Adrenal gland (tissue), 12 donors: ENCODE results near the gene PCNT. TPM values are rescaled to one million over a fixed set of nuclear protein-coding genes. Genes with fewer than 3 reads are reported as not detected.

Experiments used
- DNase-seq, 7 donors: peaks; one replicate each; pipeline ENCODE4 v3.0.0-alpha.2; 2019 to 2020
- H3K27ac ChIP-seq, 5 donors: fragments of 200-600 bp; sonication (generic) in 4 of 5; 1 replicate in 3 of 5; 2 replicates in 2 of 5; pipeline versions ENCODE4 v1.5.1 to v1.8.0; 2016 to 2020; ENCODE audit warnings: mild to moderate bottlenecking in 1 of 5
- H3K27me3 ChIP-seq: fragments of 200-600 bp; 2 replicates; pipeline ENCODE4 v1.8.0; 2021
- H3K36me3 ChIP-seq, 2 donors: fragments of 200-600 bp; replicated peaks in 1 of 2; 1 replicate in 1 of 2; 2 replicates in 1 of 2; pipeline versions ENCODE4 v1.5.1 to v1.8.0; 2018 to 2022
- H3K4me1 ChIP-seq, 2 donors: fragments of 200-600 bp; replicated peaks in 1 of 2; 1 replicate in 1 of 2; 2 replicates in 1 of 2; pipeline versions ENCODE4 v1.5.1 to v1.8.0; 2018 to 2021
- H3K4me3 ChIP-seq, 4 donors: fragments of 200-600 bp; sonication (generic) in 3 of 4; one replicate each; pipeline ENCODE4 v1.5.1; 2016 to 2018
- H3K9me3 ChIP-seq, 3 donors: fragments of 200-600 bp; sonication (generic) in 1 of 3; replicated peaks in 1 of 3; 1 replicate in 2 of 3; 2 replicates in 1 of 3; pipeline versions ENCODE4 v1.5.1 to v1.8.0; 2016 to 2021
- CTCF ChIP-seq, 6 experiments: fragments of 450-650 bp in 4 of 6; fragments of 200-600 bp in 2 of 6; sonication (generic) in 1 of 6; IDR thresholded peaks; 1 replicate in 5 of 6; 2 replicates in 1 of 6; pipeline versions ENCODE4 v1.5.1 to v1.8.0; 2016 to 2021; ENCODE audit warnings: antibody characterized with exemption in 6 of 6, mild to moderate bottlenecking in 2 of 6, moderate library complexity in 1 of 6
- POLR2A ChIP-seq, 2 donors: fragments of 450-650 bp; IDR thresholded peaks; one replicate each; pipeline ENCODE4 v1.6.1; 2017; ENCODE audit warnings: antibody characterized with exemption in 2 of 2, mild to moderate bottlenecking in 2 of 2, moderate library complexity in 1 of 2
- WGBS, 4 donors: extraction: QIAGEN DNeasy Blood & Tissue Kit in 2 of 4; methylation state at CpG; one replicate each; pipeline versions ENCODE4 v1.1.5 to v1.1.7; 2013 to 2017; 5-methylcytosine and 5-hydroxymethylcytosine counted together
- intact Hi-C, 2 donors: fragments of 100-400 bp; cut with DNase I; formaldehyde crosslinking; loops; one replicate each; pipeline versions ENCODE4 v1.14.1 to v1.15.0; 2022 to 2023
- polyA plus RNA-seq, 3 donors: library from polyadenylated mRNA; stranded (reverse); fragments of 200-250 nt in 2 of 3; fragments of 350-450 nt in 1 of 3; fragmentation: Illumina TruSeq in 1 of 3; extraction: RNeasy Lipid Tissue Mini Kit (QIAGEN cat#74804) in 1 of 3; gene quantifications; one replicate each; pipeline ENCODE4 v1.2.3, GENCODE V29; 2013 to 2014
- total RNA-seq, 9 donors: library from RNA; depleted of rRNA in 4 of 9; stranded (reverse); fragments of >200 nt in 4 of 9; fragments of 120-200 nt in 1 of 9; fragmentation: NEBNext Ultra II Directional in 1 of 9; extraction: Animal tissue kit (Norgen Biotek cat#: 25700) in 1 of 9; gene quantifications; one replicate each; pipeline versions ENCODE4 v1.1.0 to v1.2.4, GENCODE V29; 2013 to 2023
- donor health status: healthy with polysubstance abuse.
- donor health status: Bipolar disorder and iron deficiency.
- donor health status: DM: yes; HTN: yes; CAD: no.
- donor health status: DM: no; HTN: no; CAD: no.
- donor health status: DM: no; HTN: no; CAD: no.
- donor health status: DM: yes; HTN: yes; CAD: no.

The PCNT gene
- total and polyA plus RNA-seq, 12 donors: 14.0 to 46.6 (median 30.4) TPM

- TF ChIP-seq POLR2A (IDR thresholded peaks at IDR 0.05): no peak
- TF ChIP-seq CTCF (IDR thresholded peaks at IDR 0.05): no peak
- intact Hi-C loops: no loop called here
- Histone ChIP-seq H3K27me3 (no peaks in the 10 kb centered on the region), H3K4me1 (peaks cover 0 to 9% of the 10 kb centered on the region in 2 donors), H3K36me3 (peaks cover 0 to 56% of the 10 kb centered on the region in 2 donors), H3K27ac (no peak overlapping the region), H3K4me3 (no peak overlapping the region), H3K9me3 (no peaks in the 10 kb centered on the region)
- no peak for DNase-seq
- WGBS, 4 donors: 96 to 98% (median 97%) methylated on average over 19 to 22 of the region's 22 CpGs
Observed at GRCh38 chr21:46397993-46398392, 74.0 kb downstream of the PCNT start.

GRCh38 chr21:46399129-46399528 is 75.2 kb downstream of the PCNT start:
- Histone ChIP-seq H3K27ac (no peak overlapping the region), H3K4me3 (no peak overlapping the region), H3K9me3 (no peaks in the 10 kb centered on the region), H3K27me3 (no peaks in the 10 kb centered on the region), H3K36me3 (peaks cover 0 to 52% of the 10 kb centered on the region in 2 donors), H3K4me1 (peaks cover 0 to 3% of the 10 kb centered on the region in 2 donors)
- intact Hi-C loops: no loop called here
- no peak for TF ChIP-seq CTCF (IDR thresholded peaks at IDR 0.05)
- TF ChIP-seq POLR2A (IDR thresholded peaks at IDR 0.05): no peak
- no peak for DNase-seq
- 78 to 95% (median 94%) methylated on average over 1 of the region's 1 CpG for WGBS, 4 donors

- Histone ChIP-seq H3K9me3 (no peaks in the 10 kb centered on the region), H3K27ac (no peak overlapping the region), H3K27me3 (no peaks in the 10 kb centered on the region), H3K4me1 (no peaks in the 10 kb centered on the region), H3K36me3 (peaks cover 0 to 52% of the 10 kb centered on the region in 2 donors), H3K4me3 (no peak overlapping the region)
- no peak for DNase-seq
- WGBS, 4 donors: 88 to 91% (median 89%) methylated on average over 10 of the region's 10 CpGs
- intact Hi-C loops: no loop called here
- no peak for TF ChIP-seq CTCF (IDR thresholded peaks at IDR 0.05)
Observed at GRCh38 chr21:46399686-46400085, 75.7 kb downstream of the PCNT start.

- intact Hi-C loops: no loop called here
- H3K36me3 ChIP-seq: peaks cover 0 to 52% of the 10 kb centered on the region in 2 donors
- DNase-seq: no peak
- no peak for TF ChIP-seq CTCF (IDR thresholded peaks at IDR 0.05)
- no peaks in the 10 kb centered on the region for H3K27me3 ChIP-seq
- no peaks in the 10 kb centered on the region for H3K4me1 ChIP-seq
- WGBS, 4 donors: 94 to 98% (median 96%) methylated on average over 12 to 13 of the region's 13 CpGs
- H3K9me3 ChIP-seq: no peaks in the 10 kb centered on the region
- H3K27ac ChIP-seq: no peak overlapping the region
- no peak overlapping the region for H3K4me3 ChIP-seq
Observed at GRCh38 chr21:46401186-46401910, 77.4 kb downstream of the PCNT start.
